Stimulated activated CD8-positive, alpha-beta memory T cell treated with anti-CD3 and anti-CD28 coated beads, Interleukin-7, amount 100 ng/mL, for 1 hour (primary cell): ENCODE measurements around the gene LRCH1.

Experiments
- DNase-seq, 2 donors: peaks; one replicate each; pipeline ENCODE4 v3.0.0-alpha.2; 2020; ENCODE audit warnings: low read depth in 2 of 2

Gene LRCH1

GRCh38 chr13:46799139-46799538 lies 246.2 kb downstream of the LRCH1 start:
- DNase-seq = no peak

- no peak for DNase-seq
These were observed 248.9 kb downstream of the LRCH1 start for GRCh38 chr13:46801858-46802257.
